HL-60 (cell line): ENCODE measurements around the gene ZDHHC4.
"Not testable (repeated sequence)": the region's sequence is repeated elsewhere in the genome, so short reads cannot be mapped to it uniquely, and the experiment has no call there.

Source experiments
- CTCF ChIP-seq: IDR thresholded peaks from one replicate; pipeline ENCODE4 v1.5.1; 2011; ENCODE audit warnings: low read length, control low read depth, inconsistent platforms; ENCODE audit not compliant: insufficient read depth
- GABPA ChIP-seq: IDR thresholded peaks from 2 replicates; pipeline ENCODE4 v1.6.1; 2012; ENCODE audit warnings: low read depth
- POLR2AphosphoS5 ChIP-seq: IDR thresholded peaks from 2 replicates; pipeline ENCODE4 v1.6.1; 2012; ENCODE audit warnings: low read depth
- REST ChIP-seq: IDR thresholded peaks from 2 replicates; pipeline ENCODE4 v1.6.1; 2012; ENCODE audit warnings: low read depth; ENCODE audit not compliant: insufficient replicate concordance
- SPI1 ChIP-seq: IDR thresholded peaks from 2 replicates; pipeline ENCODE4 v1.6.1; 2012; ENCODE audit warnings: low read depth, mild to moderate bottlenecking, borderline replicate concordance

GRCh38 chr7:6576867-6577368 lies 336 bp upstream of the ZDHHC4 start:
- not testable (repeated sequence) for TF ChIP-seq CTCF, GABPA, POLR2AphosphoS5, REST, SPI1
